H9 (cell line): ENCODE data around the gene TUNAR. TPM values are rescaled to one million over a fixed set of nuclear protein-coding genes. Genes with fewer than 3 reads are reported as not detected.

Experiments
- DNase-seq: peaks from one replicate; pipeline ENCODE4 v3.0.0-alpha.2; 2017
- H2AFZ ChIP-seq: one replicate; pipeline ENCODE4 v1.6.1; 2013; ENCODE audit warnings: mild to moderate bottlenecking, low read length, control low read depth, moderate library complexity
- H2AK5ac ChIP-seq: 2 replicates; pipeline ENCODE4 v1.6.1; 2013; ENCODE audit warnings: low read length, control low read depth, mixed read lengths; ENCODE audit not compliant: insufficient read length
- H2BK120ac ChIP-seq: one replicate; pipeline ENCODE4 v1.6.1; 2013; ENCODE audit warnings: low read depth, mild to moderate bottlenecking, low read length, control low read depth, inconsistent platforms; ENCODE audit not compliant: poor library complexity, severe bottlenecking
- H2BK12ac ChIP-seq: 2 replicates; pipeline ENCODE4 v1.6.1; 2013; ENCODE audit warnings: low read length, control low read depth, mixed read lengths, low read depth; ENCODE audit not compliant: insufficient read length
- H2BK15ac ChIP-seq: 2 replicates; pipeline ENCODE4 v1.6.1; 2013; ENCODE audit warnings: low read depth, low read length, control low read depth
- H2BK20ac ChIP-seq: one replicate; pipeline ENCODE4 v1.6.1; 2013; ENCODE audit warnings: low read depth, mild to moderate bottlenecking, low read length, control low read depth, inconsistent platforms; ENCODE audit not compliant: poor library complexity, severe bottlenecking
- H2BK5ac ChIP-seq: 2 replicates; pipeline ENCODE4 v1.6.1; 2013; ENCODE audit warnings: low read length, control low read depth, mixed read lengths; ENCODE audit not compliant: insufficient read length
- H3K14ac ChIP-seq: 2 replicates; pipeline ENCODE4 v1.6.1; 2013; ENCODE audit warnings: low read length, control low read depth; ENCODE audit not compliant: insufficient read depth
- H3K18ac ChIP-seq: 2 replicates; pipeline ENCODE4 v1.6.1; 2013; ENCODE audit warnings: low read depth, mild to moderate bottlenecking, mixed read lengths, low read length, control low read depth; ENCODE audit not compliant: insufficient read length
- H3K23ac ChIP-seq: 2 replicates; pipeline ENCODE4 v1.6.1; 2013; ENCODE audit warnings: low read length, control low read depth, mixed read lengths, low read depth; ENCODE audit not compliant: insufficient read length
- H3K23me2 ChIP-seq: 2 replicates; pipeline ENCODE4 v1.6.1; 2013; ENCODE audit warnings: low read depth, mild to moderate bottlenecking, mixed read lengths, low read length, control low read depth; ENCODE audit not compliant: insufficient read length, poor library complexity, severe bottlenecking
- H3K27ac ChIP-seq: 2 replicates; pipeline ENCODE4 v1.5.1; 2013; ENCODE audit warnings: low read length, control low read depth, mixed read lengths, low read depth; ENCODE audit not compliant: insufficient read length
- H3K27me3 ChIP-seq: 2 replicates; pipeline ENCODE4 v1.6.1; 2013; ENCODE audit warnings: low read length, control low read depth, inconsistent platforms; ENCODE audit not compliant: insufficient read depth
- H3K4ac ChIP-seq: 2 replicates; pipeline ENCODE4 v1.6.1; 2013; ENCODE audit warnings: low read depth, mild to moderate bottlenecking, control low read depth, inconsistent platforms, low read length, moderate library complexity
- H3K4me1 ChIP-seq: 2 replicates; pipeline ENCODE4 v1.6.1; 2013; ENCODE audit warnings: low read length, control low read depth, inconsistent platforms; ENCODE audit not compliant: insufficient read depth
- H3K4me2 ChIP-seq: 2 replicates; pipeline ENCODE4 v1.6.1; 2013; ENCODE audit warnings: low read length, control low read depth, mixed read lengths; ENCODE audit not compliant: insufficient read length, insufficient read depth
- H3K56ac ChIP-seq: 2 replicates; pipeline ENCODE4 v1.6.1; 2013; ENCODE audit warnings: low read depth, mild to moderate bottlenecking, mixed read lengths, low read length, control low read depth; ENCODE audit not compliant: insufficient read length
- H3K79me1 ChIP-seq: 2 replicates; pipeline ENCODE4 v1.6.1; 2013; ENCODE audit warnings: low read depth, mild to moderate bottlenecking, moderate library complexity, low read length, control low read depth, inconsistent platforms; ENCODE audit not compliant: insufficient read depth, poor library complexity, severe bottlenecking
- H3K79me2 ChIP-seq: 2 replicates; pipeline ENCODE4 v1.6.1; 2013; ENCODE audit warnings: low read length, control low read depth, inconsistent platforms; ENCODE audit not compliant: insufficient read depth
- H3K9ac ChIP-seq: 2 replicates; pipeline ENCODE4 v1.6.1; 2013; ENCODE audit warnings: low read length, control low read depth, mixed read lengths; ENCODE audit not compliant: insufficient read length; ENCODE audit errors: extremely low read depth
- H3K9me3 ChIP-seq: one replicate; pipeline ENCODE4 v1.6.1; 2013; ENCODE audit warnings: low read depth, low read length, inconsistent platforms; ENCODE audit not compliant: control insufficient read depth
- H3T11ph ChIP-seq: one replicate; pipeline ENCODE4 v1.6.1; 2013; ENCODE audit warnings: mild to moderate bottlenecking, low read length, control low read depth, inconsistent platforms
- H4K20me1 ChIP-seq: one replicate; pipeline ENCODE4 v1.6.1; 2013; ENCODE audit not compliant: control insufficient read depth, insufficient read length, insufficient read depth
- H4K5ac ChIP-seq: 2 replicates; pipeline ENCODE4 v1.6.1; 2013; ENCODE audit warnings: low read depth, mild to moderate bottlenecking, mixed read lengths, low read length, control low read depth; ENCODE audit not compliant: insufficient read length
- H4K8ac ChIP-seq: replicated peaks from 2 replicates; pipeline ENCODE4 v1.6.1; 2013; ENCODE audit warnings: low read length, control low read depth, mixed read lengths, low read depth; ENCODE audit not compliant: insufficient read length
- H4K91ac ChIP-seq: 2 replicates; pipeline ENCODE4 v1.6.1; 2013; ENCODE audit warnings: low read depth, mild to moderate bottlenecking, moderate library complexity, mixed read lengths, low read length, control low read depth; ENCODE audit not compliant: insufficient read length
- H3K27ac Mint-ChIP-seq, 3 experiments: 2 replicates in 2 of 3; 3 replicates in 1 of 3; pipeline ENCODE4 v1.8.0; 2020 to 2021; ENCODE audit warnings: mixed read lengths in 3 of 3, mild to moderate bottlenecking in 1 of 3, moderate library complexity in 1 of 3
- H3K27me3 Mint-ChIP-seq: 2 replicates; pipeline ENCODE4 v1.8.0; 2021; ENCODE audit warnings: low read depth, mild to moderate bottlenecking, moderate library complexity, mixed read lengths
- H3K36me3 Mint-ChIP-seq, 3 experiments: 2 replicates in 2 of 3; 3 replicates in 1 of 3; pipeline ENCODE4 v1.8.0; 2020 to 2021; ENCODE audit warnings: low read depth in 3 of 3, mixed read lengths in 3 of 3; ENCODE audit not compliant: insufficient read depth in 1 of 3
- H3K4me1 Mint-ChIP-seq, 2 experiments: 2 replicates each; pipeline ENCODE4 v1.8.0; 2020; ENCODE audit warnings: mixed read lengths in 2 of 2
- H3K4me3 Mint-ChIP-seq, 2 experiments: 2 replicates in 1 of 2; 3 replicates in 1 of 2; pipeline ENCODE4 v1.8.0; 2020 to 2021; ENCODE audit warnings: mild to moderate bottlenecking in 2 of 2, mixed read lengths in 2 of 2, moderate library complexity in 1 of 2
- H3K9me3 Mint-ChIP-seq, 2 experiments: 2 replicates in 1 of 2; 3 replicates in 1 of 2; pipeline ENCODE4 v1.8.0; 2020; ENCODE audit warnings: mild to moderate bottlenecking in 2 of 2, mixed read lengths in 2 of 2, moderate library complexity in 1 of 2
- CTCF ChIP-seq: fragments of 200-600 bp; sonication (generic); conservative IDR thresholded peaks from 3 replicates; pipeline ENCODE4 v1.8.0; 2021; ENCODE audit warnings: antibody characterized with exemption, mild to moderate bottlenecking
- WGBS: extraction: QIAGEN DNeasy Blood & Tissue Kit; methylation state at CpG from one replicate; pipeline ENCODE4 v1.1.7; 2013; ENCODE audit warnings: missing lambda C conversion rate, low lambda C conversion rate, mixed read lengths; ENCODE audit not compliant: insufficient read length; ENCODE audit errors: extremely low coverage; 5-methylcytosine and 5-hydroxymethylcytosine counted together
- total RNA-seq: library from RNA; stranded (reverse); gene quantifications from 2 replicates; pipeline ENCODE4 v1.2.1, GENCODE V29; 2021

Gene TUNAR
- total RNA-seq, 1 experiment from 2014 or later, result 26.2 TPM

- no peak overlapping the region for H2AK5ac ChIP-seq
- no peaks in the 10 kb centered on the region for H3K9me3 ChIP-seq
- H3K36me3 Mint-ChIP-seq, result peaks cover 7 to 16% (median 12%) of the 10 kb centered on the region in 3 experiments; a peak in 6 of 7 replicates
- no peak overlapping the region for H3K27ac ChIP-seq
- no peaks in the 10 kb centered on the region for H3K9me3 Mint-ChIP-seq
- no peaks in the 10 kb centered on the region for H3K27me3 Mint-ChIP-seq
- no peak for TF ChIP-seq CTCF
- no peak overlapping the region for H4K8ac ChIP-seq
- no peak overlapping the region for H3T11ph ChIP-seq
- no peak overlapping the region for H2BK5ac ChIP-seq
- H3K4me1 ChIP-seq, result peaks cover 5% of the 10 kb centered on the region; the same call in 1 of the 2 replicates
- no peaks in the 10 kb centered on the region for H3K27me3 ChIP-seq
- H4K91ac ChIP-seq, result no peak overlapping the region
- no peak overlapping the region for H3K23ac ChIP-seq
- H3K4me2 ChIP-seq, result no peak overlapping the region
- H3K79me2 ChIP-seq, result no peaks in the 10 kb centered on the region
- H4K5ac ChIP-seq, result no peak overlapping the region
- no peak overlapping the region for H2BK120ac ChIP-seq
- no peak overlapping the region for H3K9ac ChIP-seq
- H3K4me3 Mint-ChIP-seq, result no peak overlapping the region
- no peak overlapping the region for H3K14ac ChIP-seq
- no peak overlapping the region for H2BK15ac ChIP-seq
- no peak overlapping the region for H3K56ac ChIP-seq
- no CpG with 5 or more reads among the region's 11 CpGs for WGBS
- no peaks in the 10 kb centered on the region for H3K23me2 ChIP-seq
- H2BK12ac ChIP-seq, result no peak overlapping the region
- peaks cover 37 to 38% of the 10 kb centered on the region in 2 experiments for H3K4me1 Mint-ChIP-seq
- no peaks in the 10 kb centered on the region for H4K20me1 ChIP-seq
- H3K27ac Mint-ChIP-seq, result peak overlapping the region in 2 of 3 experiments; percentile 72 to 86; a peak in 4 of 7 replicates
- no peaks in the 10 kb centered on the region for H3K79me1 ChIP-seq
- no peak overlapping the region for H2BK20ac ChIP-seq
- H2AFZ ChIP-seq, result no peak overlapping the region
- H3K18ac ChIP-seq, result no peak overlapping the region
- H3K4ac ChIP-seq, result no peak overlapping the region
- DNase-seq, result no peak
These were observed 44.3 kb downstream of the TUNAR start for GRCh38 chr14:95920769-95921438.
